Measurements from ENCODE around the gene CEP95. TPM values are rescaled to one million over a fixed set of nuclear protein-coding genes. Genes with fewer than 3 reads are reported as not detected.
"Not testable (repeated sequence)": the region's sequence is repeated elsewhere in the genome, so short reads cannot be mapped to it uniquely, and the experiment has no call there.

CEP95 gene
- total and polyA plus RNA-seq, 4 donors: 57.7 to 83.8 (median 62.1) TPM

DNA sequence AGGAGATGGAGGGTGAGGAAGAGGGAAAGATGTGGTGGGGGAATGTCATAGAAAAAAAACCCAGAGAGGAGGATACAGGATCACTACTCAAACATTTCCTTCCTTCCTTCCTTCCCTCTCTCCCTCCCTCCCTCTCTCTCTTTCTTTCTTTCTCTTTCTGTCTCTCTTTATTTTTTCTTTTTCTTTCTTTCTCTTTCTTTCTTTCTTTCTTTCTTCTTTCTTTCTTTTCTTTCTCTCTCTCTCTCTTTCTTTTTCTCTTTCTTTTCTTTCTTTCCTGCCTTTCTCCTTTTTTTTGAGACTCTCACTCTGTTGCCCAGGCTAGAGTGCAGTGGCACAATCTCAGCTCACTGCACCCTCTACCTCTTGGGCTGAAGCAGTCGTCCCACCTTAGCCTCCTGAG, 39.9 kb upstream of the CEP95 start:
- H3K27me3 ChIP-seq (ENCODE audit: control insufficient read depth, insufficient read depth, low read length); H3K4me1 ChIP-seq (ENCODE audit: control insufficient read depth, insufficient read depth, low read length); DNase-seq (ENCODE audit: low read depth in 4 of 6, low spot score in 6 of 6); H3K36me3 ChIP-seq (ENCODE audit: control insufficient read depth, insufficient read depth, low read length); H3K27ac ChIP-seq (ENCODE audit: low read depth, low read length); H3K9me3 ChIP-seq (ENCODE audit: control insufficient read depth, insufficient read depth, low read length); H3K4me3 ChIP-seq (ENCODE audit: low read depth, low read length): not testable (repeated sequence)
- no CpG with 5 or more reads among the region's 1 CpG for WGBS (ENCODE audit: insufficient coverage)

DNA sequence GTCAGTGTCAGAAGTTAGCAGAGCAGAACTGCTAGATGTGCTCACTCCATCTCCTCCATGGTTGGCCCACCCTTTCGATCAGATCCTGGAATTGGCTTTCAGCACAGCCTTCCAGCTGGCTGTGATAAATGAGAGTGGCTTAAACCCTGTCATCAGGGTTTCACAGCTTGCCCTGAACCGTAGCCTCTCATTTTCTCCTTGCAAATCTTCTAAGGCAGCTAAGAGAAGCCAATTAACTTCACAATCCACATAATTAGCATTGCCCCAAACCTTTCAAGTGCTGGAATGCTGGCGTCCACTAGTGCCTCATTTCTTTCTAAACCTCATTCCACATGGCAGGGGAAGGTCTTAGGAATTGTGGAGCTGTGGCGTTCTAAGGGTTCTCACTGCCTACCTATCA, 36.2 kb upstream of the CEP95 start:
- H3K4me3 ChIP-seq (ENCODE audit: low read depth, low read length): no peak overlapping the region
- 13% methylated on average over 1 of the region's 4 CpGs for WGBS (ENCODE audit: insufficient coverage)
- no peaks in the 10 kb centered on the region for H3K9me3 ChIP-seq (ENCODE audit: control insufficient read depth, insufficient read depth, low read length)
- DNase-seq (ENCODE audit: low read depth in 4 of 6, low spot score in 6 of 6): no peak
- no peaks in the 10 kb centered on the region for H3K36me3 ChIP-seq (ENCODE audit: control insufficient read depth, insufficient read depth, low read length)
- no peak overlapping the region for H3K27ac ChIP-seq (ENCODE audit: low read depth, low read length)
- H3K27me3 ChIP-seq (ENCODE audit: control insufficient read depth, insufficient read depth, low read length): no peaks in the 10 kb centered on the region
- H3K4me1 ChIP-seq (ENCODE audit: control insufficient read depth, insufficient read depth, low read length): no peaks in the 10 kb centered on the region

DNA sequence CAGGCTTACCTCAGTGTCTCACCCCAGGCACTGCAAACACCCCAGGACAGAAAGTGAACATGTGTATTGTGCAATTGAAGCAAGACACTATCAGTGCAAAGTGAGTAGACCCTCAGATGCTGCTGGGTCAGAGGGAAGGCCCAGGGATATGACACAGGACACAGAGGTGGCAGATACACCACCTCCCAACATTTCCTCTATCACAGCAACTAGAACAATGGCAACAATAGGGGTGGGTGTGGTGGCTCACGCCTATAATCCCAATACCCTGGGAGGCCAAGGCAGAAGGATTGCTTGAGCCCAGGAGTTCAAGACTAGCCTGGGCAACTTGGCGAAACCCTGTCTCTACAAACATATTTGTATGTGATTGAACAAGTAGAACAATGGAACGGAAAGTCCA, 35.3 kb upstream of the CEP95 start:
- Histone ChIP-seq H3K9me3 (ENCODE audit: control insufficient read depth, insufficient read depth, low read length) (no peaks in the 10 kb centered on the region), H3K4me3 (ENCODE audit: low read depth, low read length) (no peak overlapping the region), H3K36me3 (ENCODE audit: control insufficient read depth, insufficient read depth, low read length) (no peaks in the 10 kb centered on the region), H3K4me1 (ENCODE audit: control insufficient read depth, insufficient read depth, low read length) (no peaks in the 10 kb centered on the region), H3K27ac (ENCODE audit: low read depth, low read length) (no peak overlapping the region), H3K27me3 (ENCODE audit: control insufficient read depth, insufficient read depth, low read length) (no peaks in the 10 kb centered on the region)
- no peak for DNase-seq (ENCODE audit: low read depth in 4 of 6, low spot score in 6 of 6)
- WGBS (ENCODE audit: insufficient coverage): no CpG with 5 or more reads among the region's 3 CpGs

DNA sequence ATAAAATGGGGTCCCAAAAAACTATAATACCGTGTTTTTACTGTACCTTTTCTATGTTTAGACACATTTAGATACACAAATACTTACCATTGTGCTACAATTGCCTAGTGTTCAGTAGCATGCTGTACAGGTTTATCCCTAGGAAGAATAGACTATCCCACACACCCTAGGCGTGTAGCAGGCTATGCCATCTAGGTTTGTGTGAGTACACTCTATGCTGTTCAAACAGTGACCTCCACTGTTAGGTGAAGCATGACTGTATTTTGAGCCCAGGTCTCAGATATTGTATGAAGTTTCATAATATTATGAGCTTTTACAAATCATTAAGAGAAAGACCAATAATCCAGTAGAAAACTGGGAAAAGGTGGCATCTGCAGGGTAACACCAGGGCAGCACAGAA, 34.2 kb upstream of the CEP95 start:
- H3K4me3 ChIP-seq (ENCODE audit: low read depth, low read length): no peak overlapping the region
- H3K27ac ChIP-seq (ENCODE audit: low read depth, low read length): no peak overlapping the region
- no CpG with 5 or more reads among the region's 2 CpGs for WGBS (ENCODE audit: insufficient coverage)
- no peaks in the 10 kb centered on the region for H3K4me1 ChIP-seq (ENCODE audit: control insufficient read depth, insufficient read depth, low read length)
- no peaks in the 10 kb centered on the region for H3K27me3 ChIP-seq (ENCODE audit: control insufficient read depth, insufficient read depth, low read length)
- no peaks in the 10 kb centered on the region for H3K36me3 ChIP-seq (ENCODE audit: control insufficient read depth, insufficient read depth, low read length)
- no peaks in the 10 kb centered on the region for H3K9me3 ChIP-seq (ENCODE audit: control insufficient read depth, insufficient read depth, low read length)
- no peak for DNase-seq (ENCODE audit: low read depth in 4 of 6, low spot score in 6 of 6)

DNA sequence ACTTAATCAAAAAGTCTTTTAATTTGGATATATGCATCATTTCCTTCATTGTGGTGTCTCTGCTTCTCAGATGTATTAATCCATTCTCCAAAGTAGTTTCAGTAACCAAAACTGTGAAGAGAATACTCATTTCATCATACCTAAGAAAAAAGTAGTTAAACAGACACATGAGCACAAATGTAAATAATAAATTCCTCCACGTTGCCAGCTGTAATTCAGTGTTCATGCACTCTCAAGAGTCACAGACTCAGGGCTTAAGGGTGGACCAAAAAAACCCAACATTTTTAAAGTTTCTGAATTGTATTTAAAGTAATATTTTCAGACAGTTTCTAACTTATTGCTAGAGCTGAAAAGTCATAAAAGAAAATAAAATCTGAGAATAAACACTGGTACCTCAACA, 28.9 kb upstream of the CEP95 start:
- no peak overlapping the region for H3K4me3 ChIP-seq (ENCODE audit: low read depth, low read length)
- no peaks in the 10 kb centered on the region for H3K27me3 ChIP-seq (ENCODE audit: control insufficient read depth, insufficient read depth, low read length)
- no peaks in the 10 kb centered on the region for H3K4me1 ChIP-seq (ENCODE audit: control insufficient read depth, insufficient read depth, low read length)
- no peak for DNase-seq (ENCODE audit: low read depth in 4 of 6, low spot score in 6 of 6)
- no peaks in the 10 kb centered on the region for H3K9me3 ChIP-seq (ENCODE audit: control insufficient read depth, insufficient read depth, low read length)
- H3K36me3 ChIP-seq (ENCODE audit: control insufficient read depth, insufficient read depth, low read length): peaks cover 7% of the 10 kb centered on the region
- WGBS (ENCODE audit: insufficient coverage): no CpG with 5 or more reads among the region's 1 CpG
- no peak overlapping the region for H3K27ac ChIP-seq (ENCODE audit: low read depth, low read length)

DNA sequence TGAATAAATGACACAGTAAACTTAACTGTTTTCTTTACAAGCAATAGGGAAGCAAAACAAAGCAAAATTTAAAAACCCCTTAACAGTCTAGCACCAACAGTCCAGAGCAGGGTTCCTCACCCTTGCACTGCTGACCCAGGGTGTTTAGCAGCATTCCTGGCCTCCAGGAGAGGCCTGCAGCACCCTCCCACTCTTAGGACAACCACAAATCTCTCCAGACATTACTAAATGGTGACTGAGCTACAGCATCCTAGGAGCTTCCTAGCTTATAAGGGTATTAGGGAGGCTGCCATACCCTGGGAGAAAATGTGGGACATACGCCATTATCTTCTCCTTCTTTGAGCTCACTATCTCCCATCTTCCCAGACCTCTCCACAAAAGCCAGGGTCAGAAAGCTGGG, 25.8 kb upstream of the CEP95 start:
- H3K4me1 ChIP-seq (ENCODE audit: control insufficient read depth, insufficient read depth, low read length): no peaks in the 10 kb centered on the region
- no peak overlapping the region for H3K4me3 ChIP-seq (ENCODE audit: low read depth, low read length)
- 100% methylated on average over 1 of the region's 1 CpG for WGBS (ENCODE audit: insufficient coverage)
- H3K27me3 ChIP-seq (ENCODE audit: control insufficient read depth, insufficient read depth, low read length): no peaks in the 10 kb centered on the region
- H3K36me3 ChIP-seq (ENCODE audit: control insufficient read depth, insufficient read depth, low read length): peaks cover 22% of the 10 kb centered on the region
- DNase-seq (ENCODE audit: low read depth in 4 of 6, low spot score in 6 of 6): no peak
- H3K9me3 ChIP-seq (ENCODE audit: control insufficient read depth, insufficient read depth, low read length): no peaks in the 10 kb centered on the region
- no peak overlapping the region for H3K27ac ChIP-seq (ENCODE audit: low read depth, low read length)

DNA sequence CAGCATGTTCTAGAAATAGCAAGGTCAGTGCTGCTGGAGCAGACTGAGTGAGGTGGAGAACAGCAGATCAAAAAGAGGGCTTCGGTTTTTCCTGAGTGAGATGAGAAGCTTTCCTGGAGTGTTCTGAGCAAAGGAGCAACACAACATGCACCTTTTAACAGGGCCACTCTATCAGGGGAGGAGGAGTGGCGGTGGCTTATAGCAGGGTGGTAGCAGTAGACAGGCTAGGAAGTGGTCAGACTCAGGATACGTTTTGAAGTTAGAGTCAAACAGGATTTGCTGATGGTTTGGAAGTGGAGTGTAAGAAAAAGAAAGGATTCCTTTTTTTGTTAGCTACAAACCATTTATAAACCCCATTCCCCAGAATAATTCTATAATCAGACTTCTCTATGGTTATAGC, 22.4 kb upstream of the CEP95 start:
- no peak for DNase-seq (ENCODE audit: low read depth in 4 of 6, low spot score in 6 of 6)
- no peaks in the 10 kb centered on the region for H3K27me3 ChIP-seq (ENCODE audit: control insufficient read depth, insufficient read depth, low read length)
- 90% methylated on average over 2 of the region's 3 CpGs for WGBS (ENCODE audit: insufficient coverage)
- no peaks in the 10 kb centered on the region for H3K9me3 ChIP-seq (ENCODE audit: control insufficient read depth, insufficient read depth, low read length)
- H3K4me1 ChIP-seq (ENCODE audit: control insufficient read depth, insufficient read depth, low read length): no peaks in the 10 kb centered on the region
- no peak overlapping the region for H3K27ac ChIP-seq (ENCODE audit: low read depth, low read length)
- H3K36me3 ChIP-seq (ENCODE audit: control insufficient read depth, insufficient read depth, low read length): peaks cover 26% of the 10 kb centered on the region
- H3K4me3 ChIP-seq (ENCODE audit: low read depth, low read length): no peak overlapping the region

DNA sequence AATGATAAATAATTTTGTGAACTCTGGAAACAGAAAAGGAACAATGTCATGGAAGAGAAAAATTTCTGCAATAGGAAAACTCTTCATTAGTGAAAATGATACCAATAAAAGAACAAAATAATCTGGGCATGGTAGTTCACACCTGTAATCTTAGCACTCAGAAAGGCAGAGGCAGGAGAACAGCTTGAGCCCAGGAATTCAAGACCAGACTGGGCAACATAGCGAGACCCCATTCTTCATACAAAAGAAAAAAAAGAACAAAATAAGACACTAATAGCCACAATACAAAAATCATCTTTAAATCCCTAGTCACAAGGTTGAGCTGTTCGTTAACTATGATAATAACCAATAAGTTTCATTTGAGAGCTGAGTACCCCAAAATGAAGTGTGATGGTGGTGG, 18.5 kb upstream of the CEP95 start:
- H3K27ac ChIP-seq (ENCODE audit: low read depth, low read length): no peak overlapping the region
- H3K27me3 ChIP-seq (ENCODE audit: control insufficient read depth, insufficient read depth, low read length): no peaks in the 10 kb centered on the region
- WGBS (ENCODE audit: insufficient coverage): no CpG with 5 or more reads among the region's 2 CpGs
- DNase-seq (ENCODE audit: low read depth in 4 of 6, low spot score in 6 of 6): no peak
- H3K4me3 ChIP-seq (ENCODE audit: low read depth, low read length): no peak overlapping the region
- H3K9me3 ChIP-seq (ENCODE audit: control insufficient read depth, insufficient read depth, low read length): no peaks in the 10 kb centered on the region
- H3K36me3 ChIP-seq (ENCODE audit: control insufficient read depth, insufficient read depth, low read length): peaks cover 25% of the 10 kb centered on the region
- no peaks in the 10 kb centered on the region for H3K4me1 ChIP-seq (ENCODE audit: control insufficient read depth, insufficient read depth, low read length)

DNA sequence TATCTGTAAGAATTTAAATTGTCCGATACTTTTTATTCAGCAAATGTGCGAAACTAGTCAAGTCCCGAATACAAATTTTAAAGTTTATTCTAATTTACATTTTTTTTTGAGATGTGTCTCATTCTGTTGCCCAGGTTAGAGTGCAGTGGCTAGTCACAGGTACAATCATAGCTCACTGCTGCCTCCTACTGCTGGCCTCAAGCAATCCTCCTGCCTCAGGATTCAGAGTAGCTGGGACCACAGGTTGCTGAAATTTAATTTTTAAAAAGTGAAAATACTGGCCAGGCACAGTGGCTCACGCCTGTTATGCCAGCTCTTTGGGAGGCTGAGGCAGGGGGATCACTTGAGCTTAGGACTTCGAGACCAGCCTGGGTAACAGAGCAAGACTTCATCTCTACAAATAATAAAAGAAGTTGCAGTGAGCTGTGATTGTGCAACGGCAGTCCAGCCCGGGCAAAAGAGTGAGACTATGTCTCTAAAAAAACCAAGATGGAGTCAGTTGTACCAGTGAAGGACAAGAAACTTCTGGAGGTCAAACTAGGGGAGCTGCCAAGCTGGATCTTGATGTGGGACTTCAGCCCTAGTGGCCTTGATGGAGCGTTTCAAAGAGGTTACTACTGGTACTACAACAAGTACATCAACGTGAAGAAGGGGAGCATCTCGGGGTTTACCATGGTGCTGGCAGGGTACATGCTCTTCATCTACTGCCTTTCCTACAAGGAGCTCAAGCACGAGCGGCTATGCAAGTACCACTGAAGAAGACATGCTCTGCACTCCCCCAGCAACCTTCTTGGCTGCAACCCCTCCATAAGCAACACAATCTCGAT, 15.5 kb upstream of the CEP95 start:
- H3K27me3 ChIP-seq (ENCODE audit: control insufficient read depth, insufficient read depth, low read length): no peaks in the 10 kb centered on the region
- no peak overlapping the region for H3K4me3 ChIP-seq (ENCODE audit: low read depth, low read length)
- peaks cover 14% of the 10 kb centered on the region for H3K36me3 ChIP-seq (ENCODE audit: control insufficient read depth, insufficient read depth, low read length)
- H3K9me3 ChIP-seq (ENCODE audit: control insufficient read depth, insufficient read depth, low read length): no peaks in the 10 kb centered on the region
- DNase-seq (ENCODE audit: low read depth in 4 of 6, low spot score in 6 of 6): peak in 1 of 6 donors; percentile 34
- WGBS (ENCODE audit: insufficient coverage): 90% methylated on average over 8 of the region's 13 CpGs
- H3K4me1 ChIP-seq (ENCODE audit: control insufficient read depth, insufficient read depth, low read length): peaks cover 17% of the 10 kb centered on the region
- no peak overlapping the region for H3K27ac ChIP-seq (ENCODE audit: low read depth, low read length)

DNA sequence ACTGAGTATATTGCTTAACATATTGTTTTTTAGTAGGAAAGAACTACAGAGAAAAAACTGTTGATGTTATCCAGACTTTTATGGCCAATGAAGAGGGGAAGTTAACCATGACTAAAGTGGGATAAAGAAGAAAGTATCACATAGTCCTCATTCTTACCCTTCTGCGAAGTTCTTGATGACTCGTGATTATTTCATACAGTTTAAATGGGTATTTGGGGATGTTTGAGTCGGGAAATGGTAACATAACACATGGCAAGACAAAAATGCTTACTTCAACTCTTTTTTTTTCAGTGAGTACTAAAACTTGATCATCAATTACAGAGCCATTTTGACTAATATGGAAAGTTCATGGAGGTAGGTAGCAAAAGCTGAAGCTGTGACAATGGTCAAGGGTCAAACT, 14.8 kb upstream of the CEP95 start:
- WGBS (ENCODE audit: insufficient coverage): no CpG with 5 or more reads among the region's 3 CpGs
- Histone ChIP-seq H3K9me3 (ENCODE audit: control insufficient read depth, insufficient read depth, low read length) (no peaks in the 10 kb centered on the region), H3K36me3 (ENCODE audit: control insufficient read depth, insufficient read depth, low read length) (peaks cover 11% of the 10 kb centered on the region), H3K4me1 (ENCODE audit: control insufficient read depth, insufficient read depth, low read length) (peaks cover 18% of the 10 kb centered on the region), H3K4me3 (ENCODE audit: low read depth, low read length) (no peak overlapping the region), H3K27me3 (ENCODE audit: control insufficient read depth, insufficient read depth, low read length) (no peaks in the 10 kb centered on the region), H3K27ac (ENCODE audit: low read depth, low read length) (no peak overlapping the region)
- no peak for DNase-seq (ENCODE audit: low read depth in 4 of 6, low spot score in 6 of 6)
